Astrocyte (in vitro differentiated cells and primary cell): Measurements from ENCODE around the gene TWF2. TPM values are rescaled to one million over a fixed set of nuclear protein-coding genes. Genes with fewer than 3 reads are reported as not detected.

Source experiments
- DNase-seq: peaks from one replicate; pipeline ENCODE4 v3.0.0-alpha.2; 2010; ENCODE audit warnings: low read depth
- FAIRE-seq: peaks from 2 replicates; lab custom pipeline; 2011; peaks lifted over from hg19 to GRCh38; lab: Jason Lieb, UNC
- H2AFZ ChIP-seq: 2 replicates; pipeline ENCODE4 v1.6.0; 2012; ENCODE audit warnings: low read depth, low read length, inconsistent platforms
- H3K27ac ChIP-seq: 2 replicates; pipeline ENCODE4 v1.5.1; 2011; ENCODE audit warnings: low read depth, low read length, inconsistent platforms
- H3K27me3 ChIP-seq: 2 replicates; pipeline ENCODE4 v1.6.0; 2011; ENCODE audit warnings: low read length, inconsistent platforms; ENCODE audit not compliant: insufficient read depth
- H3K36me3 ChIP-seq: 2 replicates; pipeline ENCODE4 v1.5.1; 2011; ENCODE audit warnings: low read length, inconsistent platforms; ENCODE audit not compliant: insufficient read depth
- H3K4me1 ChIP-seq: 2 replicates; pipeline ENCODE4 v1.5.1; 2011; ENCODE audit warnings: low read length, inconsistent platforms; ENCODE audit not compliant: insufficient read depth
- H3K4me2 ChIP-seq: 2 replicates; pipeline ENCODE4 v1.6.0; 2012; ENCODE audit warnings: low read length, inconsistent platforms
- H3K4me3 ChIP-seq: 2 replicates; pipeline ENCODE4 v1.5.1; 2011; ENCODE audit warnings: low read depth, mild to moderate bottlenecking, low read length, inconsistent platforms; ENCODE audit not compliant: insufficient read depth
- H3K79me2 ChIP-seq: 2 replicates; pipeline ENCODE4 v1.6.0; 2012; ENCODE audit warnings: mild to moderate bottlenecking, low read length, inconsistent platforms; ENCODE audit not compliant: insufficient read depth
- H3K9ac ChIP-seq: 2 replicates; pipeline ENCODE4 v1.6.0; 2012; ENCODE audit warnings: mild to moderate bottlenecking, low read length, inconsistent platforms
- H3K9me3 ChIP-seq: 2 replicates; pipeline ENCODE4 v1.5.1; 2012; ENCODE audit warnings: low read depth, mild to moderate bottlenecking, low read length, inconsistent platforms; ENCODE audit not compliant: insufficient read depth
- H4K20me1 ChIP-seq: 2 replicates; pipeline ENCODE4 v1.6.0; 2012; ENCODE audit warnings: low read length, inconsistent platforms; ENCODE audit not compliant: insufficient read depth
- H3K27ac Mint-ChIP-seq: one replicate; pipeline ENCODE4 v1.8.0; 2021; ENCODE audit warnings: mild to moderate bottlenecking, mixed read lengths; ENCODE audit not compliant: unreplicated experiment
- H3K27me3 Mint-ChIP-seq: one replicate; pipeline ENCODE4 v1.8.0; 2021; ENCODE audit warnings: low read depth, mixed read lengths; ENCODE audit not compliant: unreplicated experiment
- H3K36me3 Mint-ChIP-seq: one replicate; pipeline ENCODE4 v1.8.0; 2021; ENCODE audit warnings: low read depth, mixed read lengths; ENCODE audit not compliant: unreplicated experiment
- H3K4me1 Mint-ChIP-seq: one replicate; pipeline ENCODE4 v1.8.0; 2021; ENCODE audit warnings: low read depth, mixed read lengths; ENCODE audit not compliant: unreplicated experiment
- H3K4me3 Mint-ChIP-seq: one replicate; pipeline ENCODE4 v1.8.0; 2021; ENCODE audit warnings: mild to moderate bottlenecking, moderate library complexity, mixed read lengths; ENCODE audit not compliant: unreplicated experiment
- H3K9me3 Mint-ChIP-seq: one replicate; pipeline ENCODE4 v1.8.0; 2021; ENCODE audit warnings: mild to moderate bottlenecking, mixed read lengths; ENCODE audit not compliant: unreplicated experiment
- EZH2 ChIP-seq: IDR thresholded peaks from 2 replicates; pipeline ENCODE4 v1.6.1; 2012; ENCODE audit warnings: mild to moderate bottlenecking, low read length, inconsistent platforms; ENCODE audit not compliant: insufficient read depth
- total RNA-seq: library from RNA; stranded (reverse); gene quantifications from 2 replicates; pipeline ENCODE4 v1.2.1, GENCODE V29; 2021
- TF ChIP-seq, protein P1 (sequence below): IDR thresholded peaks from 2 replicates; pipeline ENCODE4 v1.5.1; 2011; ENCODE audit warnings: low read depth, mild to moderate bottlenecking, inconsistent platforms, low read length, moderate library complexity; ENCODE audit not compliant: insufficient read depth

Gene TWF2
- total RNA-seq, 1 donor from 2014 or later: 103 TPM

GRCh38 chr3:52233108-52233591 lies 5.8 kb downstream of the TWF2 start:
- Mint-ChIP-seq H3K36me3 (peaks cover 12% of the 10 kb centered on the region), H3K4me3 (no peak overlapping the region), H3K27ac (peak overlapping the region; percentile 62), H3K4me1 (peaks cover 13% of the 10 kb centered on the region), H3K27me3 (no peaks in the 10 kb centered on the region), H3K9me3 (no peaks in the 10 kb centered on the region)
- Histone ChIP-seq H3K27ac (no peak overlapping the region), H3K4me3 (no peak overlapping the region), H3K79me2 (peaks cover 55% of the 10 kb centered on the region), H3K9me3 (no peaks in the 10 kb centered on the region), H4K20me1 (peaks cover 76% of the 10 kb centered on the region), H3K4me2 (no peak overlapping the region), H2AFZ (no peak overlapping the region), H3K27me3 (no peaks in the 10 kb centered on the region), H3K9ac (no peak overlapping the region), H3K4me1 (peaks cover 19% of the 10 kb centered on the region), H3K36me3 (peaks cover 13% of the 10 kb centered on the region)
- DNase-seq (no peak), FAIRE-seq (no peak)
- TF ChIP-seq EZH2: no peak
- TF ChIP-seq, protein P1, sequence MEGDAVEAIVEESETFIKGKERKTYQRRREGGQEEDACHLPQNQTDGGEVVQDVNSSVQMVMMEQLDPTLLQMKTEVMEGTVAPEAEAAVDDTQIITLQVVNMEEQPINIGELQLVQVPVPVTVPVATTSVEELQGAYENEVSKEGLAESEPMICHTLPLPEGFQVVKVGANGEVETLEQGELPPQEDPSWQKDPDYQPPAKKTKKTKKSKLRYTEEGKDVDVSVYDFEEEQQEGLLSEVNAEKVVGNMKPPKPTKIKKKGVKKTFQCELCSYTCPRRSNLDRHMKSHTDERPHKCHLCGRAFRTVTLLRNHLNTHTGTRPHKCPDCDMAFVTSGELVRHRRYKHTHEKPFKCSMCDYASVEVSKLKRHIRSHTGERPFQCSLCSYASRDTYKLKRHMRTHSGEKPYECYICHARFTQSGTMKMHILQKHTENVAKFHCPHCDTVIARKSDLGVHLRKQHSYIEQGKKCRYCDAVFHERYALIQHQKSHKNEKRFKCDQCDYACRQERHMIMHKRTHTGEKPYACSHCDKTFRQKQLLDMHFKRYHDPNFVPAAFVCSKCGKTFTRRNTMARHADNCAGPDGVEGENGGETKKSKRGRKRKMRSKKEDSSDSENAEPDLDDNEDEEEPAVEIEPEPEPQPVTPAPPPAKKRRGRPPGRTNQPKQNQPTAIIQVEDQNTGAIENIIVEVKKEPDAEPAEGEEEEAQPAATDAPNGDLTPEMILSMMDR: no peak

- TF ChIP-seq EZH2: no peak
- TF ChIP-seq, protein P1: no peak
- peaks cover 13% of the 10 kb centered on the region for H3K36me3 ChIP-seq
- H3K36me3 Mint-ChIP-seq: peaks cover 12% of the 10 kb centered on the region
- H3K79me2 ChIP-seq: peaks cover 50% of the 10 kb centered on the region
- no peaks in the 10 kb centered on the region for H3K27me3 ChIP-seq
- no peak overlapping the region for H3K9ac ChIP-seq
- peaks cover 78% of the 10 kb centered on the region for H4K20me1 ChIP-seq
- FAIRE-seq: no peak
- peaks cover 13% of the 10 kb centered on the region for H3K4me1 Mint-ChIP-seq
- H3K4me3 ChIP-seq: no peak overlapping the region
- H3K4me1 ChIP-seq: peaks cover 12% of the 10 kb centered on the region
- no peak overlapping the region for H3K4me2 ChIP-seq
- no peak overlapping the region for H3K4me3 Mint-ChIP-seq
- no peak overlapping the region for H3K27ac Mint-ChIP-seq
- H3K27ac ChIP-seq: no peak overlapping the region
- no peaks in the 10 kb centered on the region for H3K9me3 ChIP-seq
- no peak for DNase-seq
- no peaks in the 10 kb centered on the region for H3K9me3 Mint-ChIP-seq
- no peak overlapping the region for H2AFZ ChIP-seq
- H3K27me3 Mint-ChIP-seq: no peaks in the 10 kb centered on the region
Observed at GRCh38 chr3:52232279-52233107, 6.5 kb downstream of the TWF2 start.
